Stimulated activated CD8-positive, alpha-beta memory T cell treated with anti-CD3 and anti-CD28 coated beads, Interleukin-15, amount 100 ng/mL, for 24 hours (primary cell): ENCODE results near the gene GAS1.

Experiments
- DNase-seq: peaks from one replicate; pipeline ENCODE4 v3.0.0-alpha.2; 2020; ENCODE audit warnings: low read depth

Gene GAS1

DNA sequence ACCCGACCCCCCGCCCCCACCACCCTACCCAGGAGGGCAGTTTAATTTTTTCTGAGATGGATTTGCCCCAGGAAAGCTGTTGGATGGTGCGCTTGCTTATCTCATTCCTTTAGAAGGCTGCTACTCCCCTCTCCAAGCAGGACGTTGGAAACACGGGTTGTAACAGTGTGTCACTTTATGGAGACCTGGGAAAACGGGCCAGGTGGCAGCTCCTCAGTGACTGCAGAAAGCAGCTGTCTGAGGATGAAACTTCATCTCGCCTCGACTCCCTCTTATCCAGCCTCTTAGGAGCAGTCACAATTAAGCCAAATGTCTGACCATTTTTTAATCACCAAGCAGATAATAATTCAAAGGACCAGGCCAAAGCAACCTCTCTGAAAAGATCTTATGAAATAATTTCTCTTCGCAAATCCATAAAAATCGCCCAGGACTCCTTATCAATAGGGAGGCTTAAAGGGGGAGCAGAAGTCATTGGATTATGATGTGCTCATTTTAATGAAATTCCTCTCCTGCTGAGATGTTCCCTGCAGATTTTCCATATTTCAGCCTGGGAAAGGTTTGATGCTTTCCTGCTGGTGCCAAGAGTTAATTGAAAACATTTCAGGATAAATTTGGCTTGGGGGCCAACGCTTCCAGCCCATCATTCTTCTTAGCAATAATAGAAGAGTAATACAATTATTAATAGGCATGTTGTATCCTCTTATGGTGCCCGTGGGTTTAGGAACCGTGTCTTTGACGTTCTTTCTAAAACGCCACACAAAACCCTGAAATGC lies 26.0 kb downstream of the GAS1 start:
- no peak for DNase-seq

- no peak for DNase-seq
Observed at GRCh38 chr9:86918556-86918955, 28.8 kb downstream of the GAS1 start.

DNA sequence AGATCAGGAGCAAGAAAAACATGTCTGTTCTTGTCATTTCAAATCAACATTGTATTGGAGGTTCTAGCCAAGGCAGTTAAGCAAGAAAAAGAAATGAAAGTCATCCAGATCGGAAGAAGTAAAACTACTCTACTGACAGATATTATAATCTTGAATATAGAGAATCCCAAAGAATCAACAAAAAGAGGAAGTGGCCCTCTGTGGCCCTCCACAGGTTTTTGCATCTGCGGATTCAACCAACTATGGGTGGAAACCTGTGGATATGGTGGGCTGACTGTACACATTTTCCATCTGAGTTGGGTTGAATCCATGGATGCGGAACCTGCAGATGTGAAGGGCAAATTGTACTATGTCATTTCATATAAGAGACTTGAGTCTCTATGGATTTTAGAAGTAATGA lies 35.1 kb downstream of the GAS1 start:
- DNase-seq, result no peak

DNA sequence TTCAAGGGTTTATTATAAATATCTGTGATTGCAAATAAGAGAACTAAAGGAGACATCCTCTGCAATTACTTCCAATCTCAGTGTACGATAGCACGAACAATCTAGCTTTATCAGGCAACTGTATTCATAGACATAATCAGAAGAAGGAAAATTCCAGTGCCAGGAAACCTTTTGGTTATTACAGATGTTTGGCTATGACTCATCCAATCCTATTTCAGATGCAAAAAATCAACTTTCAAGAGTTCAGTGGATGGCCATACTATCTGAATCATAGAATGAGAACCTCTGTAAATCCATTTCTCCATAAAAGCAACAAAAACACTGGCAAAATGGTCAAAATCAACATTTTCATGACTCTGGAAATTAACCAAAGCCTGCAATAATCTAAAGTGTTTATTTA lies 37.9 kb downstream of the GAS1 start:
- no peak for DNase-seq

- no peak for DNase-seq
Observed at GRCh38 chr9:86908261-86908660, 39.0 kb downstream of the GAS1 start.

GRCh38 chr9:86907346-86907745 lies 40.0 kb downstream of the GAS1 start:
- no peak for DNase-seq

- no peak for DNase-seq
Observed at GRCh38 chr9:86903734-86904085, 43.6 kb downstream of the GAS1 start.

DNA sequence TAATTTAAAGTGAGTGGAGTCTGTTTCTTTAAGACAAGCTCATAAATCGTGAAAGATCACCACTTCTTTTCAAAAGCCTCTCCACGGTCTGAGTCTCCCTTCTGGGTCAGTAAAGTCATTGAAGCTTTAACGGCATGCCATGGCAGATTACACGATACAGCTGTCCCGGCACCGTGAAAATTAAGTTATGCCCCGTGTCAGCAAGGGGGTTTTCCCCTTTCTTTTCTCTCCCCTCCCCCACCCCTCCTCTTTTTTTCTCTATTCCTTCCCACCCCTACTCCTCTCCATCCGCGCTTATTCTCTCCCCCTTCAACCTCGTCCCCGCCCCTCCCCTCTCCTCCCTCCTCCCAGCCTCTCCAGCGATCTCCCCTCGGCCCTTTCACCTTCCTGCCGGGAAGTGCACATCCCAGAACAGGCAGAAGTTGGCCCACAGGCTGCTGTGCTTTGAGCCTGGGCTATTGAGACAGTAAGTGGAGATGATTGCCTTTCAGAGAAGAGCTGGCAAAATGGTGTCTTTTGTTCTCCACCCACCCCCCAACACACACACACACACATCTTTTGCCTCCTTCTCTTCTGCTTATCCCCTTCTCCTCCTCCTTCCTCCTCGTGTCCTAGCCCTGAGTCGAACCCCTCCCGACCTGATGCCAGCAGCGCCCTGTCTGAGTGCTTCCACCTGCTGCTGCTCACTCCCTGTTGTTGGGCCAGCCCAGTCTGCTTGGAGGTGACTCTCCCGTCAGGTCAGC lies 44.1 kb downstream of the GAS1 start:
- no peak for DNase-seq

DNA sequence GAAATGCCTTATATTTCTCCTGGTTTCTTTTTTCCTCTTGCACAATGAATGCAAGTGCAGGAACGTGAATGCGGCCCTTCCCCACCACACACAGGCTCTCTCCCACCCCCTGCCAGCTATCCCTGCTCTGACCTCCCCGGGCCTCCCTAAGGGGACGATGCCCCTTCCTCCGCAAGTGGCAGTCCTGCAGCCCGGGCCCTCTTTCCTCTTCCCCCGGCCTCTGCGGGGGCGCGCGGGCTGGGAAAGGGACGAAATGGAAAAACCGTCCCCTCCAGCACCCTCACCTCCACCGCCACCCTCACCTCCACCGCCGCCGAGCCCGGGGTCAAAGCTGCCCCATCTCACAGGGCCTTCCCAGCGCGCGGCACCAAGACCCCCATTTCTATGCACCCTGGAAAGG lies 44.7 kb downstream of the GAS1 start:
- DNase-seq, result no peak

GRCh38 chr9:86902176-86902575 lies 45.1 kb downstream of the GAS1 start:
- no peak for DNase-seq

DNA sequence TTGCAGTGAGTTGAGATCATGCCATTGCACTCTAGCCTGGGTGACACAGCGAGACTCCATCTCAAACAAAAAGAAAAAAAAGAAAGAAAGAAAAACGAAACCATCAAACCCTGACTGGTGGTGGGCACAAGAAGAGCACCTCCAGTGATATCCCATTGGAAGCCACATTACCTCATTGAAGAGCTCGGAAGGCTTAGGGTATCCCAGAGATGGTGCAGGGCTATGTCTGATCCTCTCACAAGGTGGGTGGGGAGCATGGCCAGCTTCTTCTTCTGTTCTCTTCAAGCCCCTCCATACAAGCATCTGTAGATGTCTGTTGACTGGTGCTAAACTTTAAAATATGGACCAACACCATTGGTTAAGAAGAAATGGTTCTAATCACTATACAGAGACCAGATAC lies 45.8 kb downstream of the GAS1 start:
- DNase-seq, result no peak
